PFSK-1 (cell line): Measurements from ENCODE around the gene POLR2H.

Source experiments
- FOXP2 ChIP-seq: optimal IDR thresholded peaks from 2 replicates; pipeline ENCODE3; 2011; ENCODE audit warnings: borderline replicate concordance, control low read depth, inconsistent platforms; ENCODE audit not compliant: insufficient read depth; ENCODE audit errors: extremely low read length, extremely low read depth
- POLR2AphosphoS5 ChIP-seq: IDR thresholded peaks from 2 replicates; pipeline ENCODE4 v1.6.1; 2012; ENCODE audit warnings: low read depth, mild to moderate bottlenecking, control low read depth, low read length, moderate library complexity
- REST ChIP-seq, 2 experiments: IDR thresholded peaks; 2 replicates each; pipeline versions ENCODE4 v1.6.1 to v1.8.0; 2011 to 2012; ENCODE audit warnings: low read depth in 2 of 2, low read length in 2 of 2, control low read depth in 1 of 2, inconsistent platforms in 1 of 2, mild to moderate bottlenecking in 1 of 2, moderate library complexity in 1 of 2; ENCODE audit not compliant: insufficient read depth in 1 of 2
- SIN3A ChIP-seq: IDR thresholded peaks from 2 replicates; pipeline ENCODE4 v1.6.1; 2012; ENCODE audit warnings: mild to moderate bottlenecking, low read length, moderate library complexity, borderline replicate concordance; ENCODE audit not compliant: insufficient read depth
- TAF1 ChIP-seq: IDR thresholded peaks from 2 replicates; pipeline ENCODE4 v1.6.1; 2012; ENCODE audit warnings: low read length, control low read depth, borderline replicate concordance; ENCODE audit not compliant: insufficient read depth

POLR2H gene

GRCh38 chr3:184384342-184384741 lies 22.8 kb downstream of the POLR2H start:
- no peak for TF ChIP-seq SIN3A
- no peak for TF ChIP-seq FOXP2
- no peak for TF ChIP-seq REST (IDR thresholded peaks at IDR 0.05; ENCODE audit: insufficient read depth in 1 of 2, low read depth in 2 of 2, low read length in 2 of 2)
- no peak for TF ChIP-seq POLR2AphosphoS5
- no peak for TF ChIP-seq TAF1

GRCh38 chr3:184384856-184385422 lies 23.4 kb downstream of the POLR2H start:
- TF ChIP-seq REST (IDR thresholded peaks at IDR 0.05; ENCODE audit: insufficient read depth in 1 of 2, low read depth in 2 of 2, low read length in 2 of 2), result no peak
- TF ChIP-seq POLR2AphosphoS5, result no peak
- no peak for TF ChIP-seq FOXP2
- TF ChIP-seq TAF1, result no peak
- TF ChIP-seq SIN3A, result no peak

- no peak for TF ChIP-seq REST (IDR thresholded peaks at IDR 0.05; ENCODE audit: insufficient read depth in 1 of 2, low read depth in 2 of 2, low read length in 2 of 2)
- no peak for TF ChIP-seq FOXP2
- no peak for TF ChIP-seq SIN3A
- TF ChIP-seq TAF1, result no peak
- TF ChIP-seq POLR2AphosphoS5, result no peak
Observed at GRCh38 chr3:184386047-184386806, 24.7 kb downstream of the POLR2H start.

- TF ChIP-seq FOXP2 (no peak), SIN3A (no peak), REST (IDR thresholded peaks at IDR 0.05; ENCODE audit: insufficient read depth in 1 of 2, low read depth in 2 of 2, low read length in 2 of 2) (no peak)
Observed at GRCh38 chr3:184387174-184387714, 25.7 kb downstream of the POLR2H start.
